ENCODE results near the gene MDM4.

DNA sequence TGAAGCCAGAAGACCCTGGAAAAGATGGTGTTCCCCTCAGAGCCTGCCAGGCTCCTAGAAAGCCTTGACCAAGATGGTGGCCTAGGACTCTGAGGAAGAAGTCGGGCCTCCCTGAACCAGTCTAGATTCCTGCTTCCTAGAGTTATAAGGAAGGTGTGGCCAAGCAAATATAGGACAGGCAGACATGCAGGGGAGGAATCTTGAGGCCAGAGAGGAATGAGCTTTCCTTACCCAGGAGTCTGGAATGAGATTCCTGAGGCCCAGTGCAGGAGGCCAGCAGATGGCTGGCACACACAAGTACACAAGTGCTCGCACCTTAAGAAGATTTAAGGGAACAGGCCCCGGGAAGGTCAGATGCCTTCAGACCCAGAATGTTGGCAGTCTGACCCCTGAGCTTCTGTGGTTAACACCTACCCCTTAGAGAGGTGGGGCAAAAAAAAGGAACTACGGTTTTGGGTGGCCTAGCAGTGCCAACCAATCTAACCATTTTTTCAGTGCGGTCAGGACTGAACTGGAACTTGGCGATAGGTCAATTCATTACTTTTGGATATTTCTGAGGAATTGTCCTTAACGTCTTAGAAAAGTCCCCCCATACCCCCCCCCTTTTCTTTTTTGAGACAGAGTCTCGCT, 73.3 kb downstream of the MDM4 start:
- TF ChIP-seq CTCF (conservative IDR thresholded peaks at IDR 0.05 in 1 of 2, IDR thresholded peaks at IDR 0.05 in 1 of 2; ENCODE audit: extremely low read depth in 1 of 2, insufficient read depth in 1 of 2, low read depth in 1 of 2, low read length in 2 of 2) (no peak), EZH2 (IDR thresholded peaks at IDR 0.05; ENCODE audit: borderline replicate concordance, low read length) (no peak)
